GM12873 (cell line): ENCODE measurements around the gene RAD51C.

Experiments used
- CTCF ChIP-seq: IDR thresholded peaks from 2 replicates; pipeline ENCODE4 v1.5.1; 2012; ENCODE audit warnings: low read depth, mild to moderate bottlenecking, moderate library complexity, low read length, control low read depth; ENCODE audit not compliant: insufficient read depth; ENCODE audit errors: missing control alignments

The RAD51C gene

GRCh38 chr17:58679263-58680037 is 13.0 kb upstream of the RAD51C start:
- no peak for TF ChIP-seq CTCF

DNA sequence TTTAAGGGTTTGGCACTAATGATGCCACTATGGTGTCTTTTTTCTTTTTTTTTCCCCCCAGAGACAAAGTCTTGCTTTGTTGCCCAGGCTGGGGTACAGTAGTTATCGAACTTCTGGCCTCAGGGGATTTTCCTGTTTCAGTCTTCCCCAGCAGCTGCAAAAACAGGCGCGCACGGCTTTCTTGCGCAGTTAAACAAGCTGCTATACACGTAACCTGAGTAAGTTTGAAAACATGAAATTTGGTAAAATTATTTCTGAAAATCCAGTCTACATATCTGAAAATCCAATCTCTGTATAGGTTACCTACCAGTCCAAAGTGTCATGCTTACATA is 12.4 kb upstream of the RAD51C start:
- no peak for TF ChIP-seq CTCF

DNA sequence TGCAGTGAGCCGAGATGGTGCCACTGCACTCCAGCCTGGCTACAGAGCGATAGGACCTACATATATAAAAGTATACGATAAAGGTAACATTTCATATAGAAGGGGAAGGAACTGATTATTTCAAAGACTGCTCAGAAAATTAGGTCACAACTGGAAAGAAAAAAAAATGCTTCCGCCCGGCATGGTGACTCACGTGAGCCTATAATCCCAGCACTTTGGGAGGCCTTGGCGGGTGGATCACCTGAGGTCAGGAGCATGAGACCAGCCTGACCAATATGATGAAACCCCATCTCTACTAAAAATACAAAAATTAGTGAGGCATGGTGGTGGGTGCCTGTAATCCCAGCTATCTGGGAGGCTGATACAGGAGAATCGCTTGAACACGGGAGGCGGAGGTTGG is 8.4 kb upstream of the RAD51C start:
- no peak for TF ChIP-seq CTCF

DNA sequence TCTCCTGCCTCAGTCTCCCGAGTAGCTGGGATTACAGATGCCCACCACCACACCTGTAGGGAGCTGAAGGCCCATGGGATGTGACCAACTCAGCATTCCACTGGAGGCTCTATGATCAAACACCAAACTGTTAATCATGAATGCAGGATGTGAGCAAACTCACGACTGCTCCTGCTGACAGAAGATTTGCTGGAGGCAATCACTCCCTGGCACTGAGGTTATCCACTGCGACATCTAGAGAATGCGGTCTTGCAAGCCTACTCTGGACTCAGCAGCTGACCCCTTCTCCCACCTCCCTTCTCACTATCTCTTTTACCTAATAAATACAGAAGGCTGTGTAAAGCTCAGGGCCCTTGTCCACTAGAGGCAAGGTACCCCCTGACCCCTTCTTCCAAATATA is 5.4 kb upstream of the RAD51C start:
- TF ChIP-seq CTCF: no peak

DNA sequence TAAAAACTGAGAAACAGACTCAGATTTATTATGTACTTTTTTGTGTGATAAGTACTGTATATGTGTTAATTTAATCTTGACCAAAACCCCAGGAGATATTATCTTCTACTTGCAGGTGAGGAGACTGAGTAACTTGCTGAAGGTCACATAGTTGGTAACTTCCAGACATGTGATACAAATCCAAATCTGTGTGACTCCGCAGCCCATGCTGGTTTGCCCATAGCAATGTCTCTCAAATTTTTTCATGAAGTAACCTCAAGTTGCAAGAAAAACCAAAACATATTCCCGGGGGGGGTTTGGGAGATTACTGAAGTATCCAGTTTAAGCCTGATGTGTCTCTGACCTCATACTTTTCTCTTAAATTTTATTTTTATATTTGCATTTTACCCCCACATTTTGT is 3.9 kb upstream of the RAD51C start:
- TF ChIP-seq CTCF: no peak

DNA sequence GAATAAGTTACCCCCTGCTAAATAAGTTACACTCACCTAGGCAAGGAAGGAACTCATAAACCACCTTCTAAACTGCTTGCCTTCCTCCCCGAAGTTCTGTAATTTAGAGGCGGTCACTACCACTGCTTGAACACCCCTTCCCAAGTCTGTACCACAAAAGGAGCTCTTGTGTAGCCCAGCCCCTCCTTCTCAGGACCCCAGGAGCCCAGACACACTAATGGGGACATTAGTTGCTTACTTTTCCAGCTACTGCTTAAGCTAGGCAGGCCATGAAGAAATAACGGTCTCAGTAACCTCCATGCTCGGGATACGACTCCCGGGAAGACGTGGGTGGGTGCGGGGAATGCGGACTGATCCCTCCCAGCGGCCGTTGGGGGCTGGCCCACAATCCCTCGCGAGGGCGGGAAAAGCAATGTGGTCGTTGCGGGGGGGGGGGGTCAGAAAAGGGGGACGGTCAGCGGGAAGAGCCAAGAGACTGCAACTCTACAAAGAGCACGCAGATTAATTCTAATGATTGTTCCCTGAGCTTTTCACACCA is 632 bp upstream of the RAD51C start, which contains the start of gene TEX14:
TEX14 (minus strand) TSS at position 345 of the 538 bp plus-strand sequence. CDS start 40,044 bp downstream, outside the sequence.
- no peak for TF ChIP-seq CTCF

GRCh38 chr17:58693208-58693607 is 806 bp downstream of the RAD51C start:
- TF ChIP-seq CTCF: no peak
